NCI-H1105 (cell line): ENCODE data around the gene PSG3.
"Not testable (repeated sequence)": the region's sequence is repeated elsewhere in the genome, so short reads cannot be mapped to it uniquely, and the experiment has no call there.

Source experiments
- DNase-seq: peaks from one replicate; lab custom pipeline; 2025; lab: John Stamatoyannopoulos, UW

Gene PSG3

GRCh38 chr19:42695811-42696503, 44.3 kb downstream of the PSG3 start:
- no peak for DNase-seq

GRCh38 chr19:42693760-42694350, 46.4 kb downstream of the PSG3 start:
- DNase-seq, result no peak

- no peak for DNase-seq
Observed at GRCh38 chr19:42683917-42684513, 56.3 kb downstream of the PSG3 start.

GRCh38 chr19:42676326-42676725, 64.0 kb downstream of the PSG3 start:
- not testable (repeated sequence) for DNase-seq

GRCh38 chr19:42674549-42674948, 65.7 kb downstream of the PSG3 start:
- not testable (repeated sequence) for DNase-seq
